ENCODE measurements around the gene SIM1.

The SIM1 gene

DNA sequence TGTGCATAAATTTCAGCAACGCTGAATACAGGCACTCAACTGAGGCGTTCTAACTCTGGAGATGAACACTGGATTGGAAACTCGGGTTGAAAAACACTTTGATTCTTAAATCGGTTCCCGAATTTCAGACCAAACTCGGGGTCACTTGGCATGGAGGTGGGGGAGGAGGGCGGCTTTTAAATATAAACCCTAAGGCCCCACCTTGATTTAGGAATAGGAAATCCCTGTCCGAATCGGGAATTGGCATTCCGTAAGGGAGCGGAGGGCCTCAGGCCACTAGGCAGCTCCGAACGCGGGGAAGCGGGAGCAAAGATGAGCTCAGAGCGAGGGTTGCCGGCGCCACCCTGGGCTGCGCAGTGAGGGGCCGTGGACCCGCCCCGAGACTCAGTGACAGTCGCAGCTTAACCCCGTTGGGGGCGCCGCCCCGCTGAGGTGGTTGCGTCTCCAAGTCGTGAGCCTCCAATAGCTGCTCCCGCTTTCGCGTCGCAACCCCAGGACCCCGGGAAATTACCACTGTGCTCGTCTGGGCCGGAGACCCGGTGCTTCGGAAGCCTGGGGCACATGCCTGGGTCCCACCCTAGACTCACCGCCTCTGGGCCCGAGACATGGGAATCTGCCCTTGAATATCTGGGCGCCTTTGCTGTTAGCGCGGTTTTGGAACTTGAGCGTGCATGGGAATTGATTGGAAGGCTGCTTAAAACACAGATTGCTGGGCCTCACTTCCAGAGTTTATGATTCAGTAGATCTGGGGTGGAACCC lies 4.6 kb upstream of the SIM1 start:
- DNase-seq: no peak

DNA sequence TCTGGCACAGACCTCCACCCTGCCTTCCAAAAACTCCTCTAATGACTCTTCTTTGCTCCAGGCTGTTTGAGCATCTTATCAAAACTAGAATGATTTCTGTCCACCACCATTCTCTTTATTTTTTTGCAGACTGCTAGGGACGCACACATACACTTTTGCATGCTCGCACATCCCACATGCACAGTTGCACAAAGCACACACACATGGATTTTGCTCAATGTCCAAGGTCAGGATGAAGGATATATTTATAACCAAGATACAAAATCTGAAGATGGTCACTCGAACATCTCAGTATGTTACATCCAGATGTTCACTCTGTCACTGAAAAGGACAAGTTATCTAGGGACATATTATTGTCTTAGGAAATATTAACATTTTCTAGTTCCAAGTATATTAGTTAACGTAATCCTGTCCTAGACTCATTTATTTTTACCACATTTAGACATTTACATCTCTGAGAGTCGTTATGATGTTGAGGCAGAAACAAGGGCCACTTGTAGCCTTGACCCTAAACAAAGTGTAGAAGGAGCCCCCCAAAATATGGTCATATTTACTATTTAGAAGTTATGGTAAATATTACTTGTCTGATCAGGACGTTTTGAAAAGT lies 3.4 kb upstream of the SIM1 start:
- no peak for DNase-seq

DNA sequence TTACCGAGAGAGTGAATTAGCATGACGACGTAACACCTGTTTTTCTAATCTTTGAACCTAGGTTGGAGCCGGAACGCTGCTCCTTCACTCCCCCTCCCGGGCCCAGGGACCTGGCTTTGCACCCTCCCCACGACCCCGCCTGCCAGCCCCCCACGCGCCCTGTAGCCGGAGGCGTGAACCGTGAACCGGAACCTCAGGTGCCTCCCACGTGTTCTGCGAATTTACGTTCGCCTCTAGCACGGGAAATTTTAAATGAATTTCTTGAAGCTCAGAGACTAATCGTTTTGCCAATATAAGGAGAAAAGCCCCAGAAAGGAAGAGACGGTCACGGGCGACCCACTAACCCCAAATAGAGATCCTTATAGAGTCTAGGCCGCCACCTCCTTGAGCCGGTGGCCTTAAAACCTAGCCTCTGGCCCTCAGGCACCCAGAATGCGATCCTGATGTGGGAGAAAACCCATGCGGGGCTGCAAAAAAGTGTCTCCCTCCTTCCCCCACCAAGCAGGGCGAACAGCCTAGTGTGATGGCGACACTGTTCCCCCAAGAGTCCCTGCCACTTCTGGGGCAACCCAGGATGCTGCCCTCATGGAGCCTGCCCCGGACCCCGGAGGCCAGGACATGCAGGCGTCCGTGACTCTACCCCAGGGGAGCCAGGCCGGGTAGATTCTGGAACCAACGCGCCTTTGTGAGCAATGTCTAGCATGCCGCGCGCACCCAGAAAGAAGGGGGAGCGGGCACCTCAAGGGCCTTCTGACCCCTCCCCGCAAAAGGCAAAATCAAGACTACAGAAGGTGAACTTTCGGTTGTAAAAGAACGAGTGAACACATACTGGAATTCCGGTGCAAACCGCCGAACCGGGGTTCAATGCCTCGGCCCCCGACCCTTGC lies 2.7 kb upstream of the SIM1 start:
- DNase-seq: no peak

DNA sequence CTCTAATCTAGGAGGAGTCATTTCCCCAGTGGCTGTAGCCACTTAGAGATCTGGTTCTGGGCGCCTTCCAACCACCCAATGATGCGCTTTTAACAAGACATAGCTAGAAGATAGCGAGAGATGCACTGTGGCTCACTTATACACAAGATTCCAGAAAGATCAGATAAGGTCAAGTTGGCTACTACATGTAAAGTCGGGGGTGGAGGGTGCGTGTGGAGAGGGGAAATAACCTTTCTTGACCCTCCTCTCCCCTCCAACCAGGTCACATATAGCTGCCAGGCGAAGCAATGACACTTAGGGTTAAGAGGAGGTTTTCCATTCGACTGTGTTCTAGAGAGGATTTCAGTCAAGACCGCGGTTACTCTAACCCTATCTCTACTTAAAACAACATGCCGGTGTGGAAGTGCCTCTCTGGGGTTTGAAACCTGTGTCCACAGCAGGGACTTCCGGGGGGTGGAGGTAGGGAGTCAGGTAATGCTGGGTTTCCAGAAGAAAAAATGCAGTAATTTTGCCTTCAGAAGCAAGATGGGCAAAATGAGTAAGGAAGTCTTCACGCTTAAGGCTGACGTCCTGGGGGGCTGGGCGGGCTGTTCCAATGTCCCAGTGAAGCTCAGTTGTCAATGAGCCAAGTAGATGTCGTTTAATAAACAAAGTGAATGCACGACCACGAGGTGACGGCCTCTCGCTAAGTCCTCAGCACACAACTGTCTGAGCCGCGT lies 1.8 kb upstream of the SIM1 start:
- no peak for DNase-seq

DNA sequence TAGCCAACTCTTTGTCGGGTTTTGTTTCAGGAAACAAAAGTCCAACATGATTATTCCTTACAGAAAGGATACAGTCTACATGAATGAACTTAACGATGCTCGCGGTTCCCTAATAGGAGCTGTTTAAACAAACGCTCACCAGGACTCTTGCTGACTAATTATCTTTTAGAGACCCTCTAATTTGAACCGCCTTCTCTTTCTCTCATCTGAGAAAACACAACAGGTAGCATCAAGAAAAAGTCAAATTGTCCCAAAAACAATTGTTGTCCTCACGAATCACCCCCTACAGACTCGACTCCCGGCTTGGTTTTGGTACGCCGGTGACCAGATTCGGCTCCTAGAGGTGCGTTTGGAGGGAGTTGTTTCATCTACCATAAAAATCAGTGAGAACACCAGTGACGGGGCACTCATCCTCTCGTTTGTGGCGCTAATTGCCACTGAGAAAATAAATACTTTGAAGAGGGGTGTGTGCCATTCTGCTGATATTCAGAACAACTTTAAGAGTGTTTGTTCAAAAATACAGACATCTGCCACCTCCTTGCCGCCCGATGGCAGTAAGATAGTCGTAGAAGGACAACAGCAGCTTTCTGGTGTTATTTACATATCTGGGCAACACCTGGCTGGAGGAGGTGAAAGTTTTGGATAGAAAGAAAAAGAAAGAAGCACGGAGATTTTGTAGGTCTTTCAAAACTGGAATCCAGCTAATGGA lies 1.1 kb upstream of the SIM1 start:
- DNase-seq: no peak

DNA sequence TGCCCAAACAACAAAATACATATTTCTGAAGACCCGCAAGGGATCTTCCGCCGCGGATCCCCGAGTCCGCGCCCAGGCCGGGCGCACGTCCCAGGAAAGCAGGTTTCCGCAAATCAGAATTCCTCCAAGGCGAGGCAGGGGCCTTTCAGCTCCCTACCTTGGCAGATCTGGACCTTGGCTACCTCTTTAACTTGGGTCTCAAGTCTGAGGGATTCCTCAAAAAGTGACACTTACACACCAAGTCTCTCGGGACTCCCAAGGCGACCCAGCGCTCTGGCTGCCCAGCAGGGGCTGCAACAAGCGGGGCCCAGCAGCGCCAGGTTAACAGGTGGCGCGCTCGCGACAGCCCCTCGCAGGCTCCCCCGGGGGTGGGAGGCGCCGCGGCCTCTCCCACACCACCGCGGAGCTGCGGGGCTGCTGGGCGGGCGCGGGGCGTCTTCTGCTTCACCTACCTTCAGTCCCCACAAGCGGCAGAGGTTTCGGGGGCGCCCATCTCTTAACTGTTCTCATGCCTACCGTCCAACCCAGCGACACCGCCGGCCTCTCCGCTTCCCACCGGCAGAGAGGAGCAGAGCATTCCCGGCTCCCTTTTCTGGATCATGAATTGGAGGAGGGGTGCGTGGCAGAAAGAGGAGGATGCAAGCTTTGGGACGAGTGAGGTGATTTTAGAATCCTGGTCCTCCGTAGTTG lies 414 bp downstream of the SIM1 start:
- no peak for DNase-seq

DNA sequence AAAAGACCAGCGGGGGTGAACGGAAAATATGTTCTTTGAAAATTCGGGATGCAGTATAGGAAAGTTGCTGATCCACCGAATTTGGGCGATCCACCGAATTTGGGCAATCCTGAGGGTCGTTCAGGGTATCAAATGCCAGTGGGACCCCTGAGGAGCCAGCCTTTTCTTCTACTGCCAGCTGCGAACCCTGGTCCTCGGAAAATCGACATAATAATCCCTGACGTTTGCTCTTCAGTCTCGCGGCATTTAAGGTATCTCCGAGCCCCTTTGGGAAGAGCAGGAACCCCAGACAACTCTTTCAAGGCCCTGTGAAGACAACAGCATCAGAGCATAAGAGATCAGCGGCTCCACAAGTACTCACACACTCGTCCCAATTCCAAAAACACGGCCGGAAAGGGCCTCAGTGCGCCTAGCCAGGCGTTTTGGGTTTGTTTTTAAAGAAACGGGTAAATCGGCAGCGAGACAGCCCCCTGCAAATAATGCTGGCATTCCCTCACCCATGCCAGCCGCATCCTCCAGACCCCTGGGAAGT lies 1.0 kb downstream of the SIM1 start:
- no peak for DNase-seq

GRCh38 chr6:100462706-100463629 lies 1.8 kb downstream of the SIM1 start:
- no peak for DNase-seq

GRCh38 chr6:100461917-100462705 lies 2.6 kb downstream of the SIM1 start:
- DNase-seq: no peak

DNA sequence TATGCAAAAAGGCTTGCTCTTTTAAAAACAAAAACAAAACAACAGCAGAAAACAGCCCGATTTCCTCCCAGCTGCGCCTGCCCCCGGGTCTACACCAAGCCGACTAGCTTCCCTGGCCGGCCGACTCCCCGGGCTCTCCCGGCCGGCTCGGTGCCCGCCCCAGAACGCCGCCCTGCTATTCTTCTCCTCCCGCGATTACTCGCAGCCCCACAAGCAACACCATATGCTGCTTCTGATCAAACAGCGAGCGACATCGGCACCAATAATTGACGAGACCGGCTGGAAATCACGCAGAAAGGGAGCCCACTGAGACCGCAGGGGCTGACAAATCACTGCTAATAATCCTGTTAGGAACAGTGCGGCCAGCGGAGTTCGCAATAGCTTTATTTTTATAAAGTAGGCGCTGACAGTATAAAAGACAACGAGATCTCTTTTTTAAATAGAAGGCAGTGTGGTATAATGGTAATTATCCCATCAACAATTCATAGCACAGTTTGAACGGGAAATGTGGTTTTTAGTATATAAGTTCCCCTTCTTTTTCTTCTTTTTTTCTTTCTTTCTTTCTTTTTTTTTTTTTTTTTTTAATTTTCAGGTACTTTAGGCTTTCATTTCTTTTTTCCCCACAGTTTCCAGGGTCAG lies 3.3 kb downstream of the SIM1 start:
- no peak for DNase-seq

- DNase-seq: no peak
Measured at GRCh38 chr6:100460650-100461204, 4.0 kb downstream of the SIM1 start.

- DNase-seq: no peak
Measured at GRCh38 chr6:100459592-100460184, 5.0 kb downstream of the SIM1 start.

DNA sequence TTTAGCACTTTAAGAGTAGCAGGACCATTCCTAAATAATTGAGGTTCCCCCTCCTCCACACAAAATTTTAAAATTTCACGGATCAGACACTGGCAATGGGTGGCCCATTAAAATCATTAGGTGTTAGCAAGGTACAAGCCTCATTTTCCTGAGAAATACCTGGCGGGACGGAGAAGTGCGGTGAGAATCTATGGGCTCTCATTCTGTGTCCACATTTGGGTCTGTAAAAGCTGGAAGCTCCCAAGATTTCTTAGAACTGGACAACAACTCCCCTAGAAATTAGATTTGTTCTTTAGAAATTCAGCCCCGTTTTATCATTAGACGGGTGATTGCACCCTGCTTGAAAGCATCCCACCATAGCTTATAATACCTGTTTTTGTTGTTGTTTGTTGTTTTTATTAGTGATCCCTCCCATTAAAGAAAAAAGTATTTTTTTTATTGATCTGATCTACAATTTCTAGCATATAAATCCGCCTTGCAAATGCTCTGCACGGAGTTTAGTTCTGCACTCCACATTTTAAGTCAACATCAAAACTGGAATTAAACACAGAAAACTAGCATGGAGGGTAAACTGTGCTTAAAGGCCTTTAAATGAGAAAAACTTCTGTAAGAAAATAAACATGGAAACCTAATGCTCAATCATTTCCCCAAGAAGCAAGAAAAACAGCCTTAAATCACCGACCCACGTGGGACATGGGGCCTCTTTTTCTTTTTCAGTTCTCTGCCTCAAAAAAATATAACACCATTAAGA lies 5.7 kb downstream of the SIM1 start:
- DNase-seq: no peak

- DNase-seq: no peak
Measured at GRCh38 chr6:100457311-100457990, 7.3 kb downstream of the SIM1 start.

DNA sequence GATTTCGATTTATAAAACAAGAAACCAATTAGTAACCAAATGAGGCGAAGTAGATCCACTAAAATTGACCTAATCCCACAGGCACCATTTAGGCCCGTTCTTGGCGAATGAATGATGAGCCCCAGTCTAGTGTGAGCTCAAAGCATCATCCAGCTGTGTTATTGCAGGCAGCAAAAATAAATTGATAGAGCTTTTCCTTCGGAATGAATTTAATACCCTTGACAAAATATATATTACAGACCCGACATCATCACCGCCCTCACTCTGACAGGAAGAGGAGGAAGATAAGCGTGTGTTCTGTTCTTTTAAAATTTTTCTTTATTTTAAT lies 7.8 kb downstream of the SIM1 start:
- DNase-seq: no peak

DNA sequence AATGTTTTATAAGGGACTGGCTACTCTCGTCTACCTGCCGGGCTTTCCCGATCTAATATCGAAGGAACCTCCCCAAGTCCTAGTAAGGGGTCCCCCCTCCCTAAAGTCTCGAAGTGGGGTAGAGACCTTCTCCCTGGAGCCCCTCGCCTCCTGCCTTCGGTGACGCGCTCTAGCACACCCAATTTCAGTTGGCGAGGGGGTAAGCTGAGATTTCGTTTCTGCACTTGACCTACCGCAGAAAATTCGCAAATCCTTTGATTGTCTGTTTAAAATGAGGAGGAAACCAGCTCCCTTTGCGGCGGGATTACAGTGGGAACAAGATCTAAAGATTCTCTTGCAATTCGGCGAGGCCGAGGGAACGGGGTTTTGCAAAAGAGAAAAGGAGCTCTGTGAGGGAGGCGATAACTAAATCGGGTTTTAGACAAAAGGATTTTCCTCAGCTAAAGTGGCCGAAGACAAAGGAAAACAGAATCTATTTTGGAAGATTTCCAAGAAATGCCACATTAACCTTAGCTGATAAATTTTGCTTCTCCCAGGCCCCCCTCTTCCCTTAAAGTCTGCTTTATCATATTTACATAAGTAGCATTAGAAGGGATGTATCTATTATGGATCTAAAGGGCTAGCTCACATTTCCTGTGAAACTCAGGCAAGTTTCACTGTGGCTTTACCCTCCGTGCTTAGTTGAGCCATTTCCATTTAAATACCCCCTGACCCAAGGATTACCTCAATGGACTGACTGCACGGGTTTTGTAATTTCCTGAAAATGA lies 8.4 kb downstream of the SIM1 start:
- no peak for DNase-seq

All from activated effector memory CD4-positive, alpha-beta T cell treated with anti-CD3 and anti-CD28 coated beads, Interleukin-2, amount 50 U/mL, for 16 hours (primary cell).